HuH-7 (cell line): ENCODE results near the gene LPAR1.

Experiments used
- DNase-seq: peaks from one replicate; pipeline ENCODE4 v3.0.0; 2011; ENCODE audit warnings: low spot score

The LPAR1 gene

GRCh38 chr9:110951805-110952539, 86.3 kb downstream of the LPAR1 start:
- DNase-seq: no peak

DNA sequence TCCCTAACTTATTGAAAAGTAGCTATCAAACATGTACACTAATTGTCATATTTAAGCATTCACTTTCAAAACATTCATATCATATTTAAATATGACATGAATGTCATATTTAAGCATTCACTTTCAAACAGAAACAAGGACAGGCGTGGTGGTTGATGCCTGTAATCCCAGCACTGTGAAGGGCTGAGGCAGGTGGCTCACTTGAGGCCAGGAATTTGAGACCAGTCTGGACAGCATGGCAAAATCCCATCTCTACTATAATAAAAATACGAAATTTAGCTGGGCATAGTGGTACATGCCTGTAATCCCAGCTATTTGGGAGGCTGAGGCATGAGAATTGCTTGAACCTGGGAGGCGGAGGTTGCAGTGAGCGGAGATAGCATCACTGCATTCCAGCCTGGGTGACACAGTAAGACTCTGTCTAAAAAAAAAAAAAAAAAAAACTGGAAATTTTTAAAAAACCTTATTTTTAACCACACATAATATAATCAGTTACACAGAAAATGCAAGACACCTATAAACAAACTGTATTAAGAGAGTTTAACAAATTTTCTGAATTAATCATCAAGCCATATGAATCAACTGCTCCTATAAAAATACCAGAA, 88.1 kb downstream of the LPAR1 start:
- no peak for DNase-seq

DNA sequence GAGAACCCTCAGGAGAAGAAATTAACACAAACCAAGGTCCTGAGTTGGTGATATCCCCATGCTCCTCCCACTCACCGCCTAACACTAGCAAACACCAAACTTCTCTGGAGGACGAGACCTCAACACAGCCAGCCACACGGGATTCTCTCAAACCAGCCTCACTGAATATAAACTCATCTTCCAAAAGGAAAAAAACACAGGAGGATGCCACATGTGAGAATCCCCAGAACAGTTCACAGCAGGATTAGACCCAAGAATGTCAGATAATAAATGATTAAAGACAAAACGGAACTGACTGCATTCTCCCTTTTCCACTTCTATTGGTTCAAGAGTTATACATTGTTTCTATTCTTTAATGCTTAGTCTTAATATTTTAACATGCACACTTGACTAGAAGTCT, 89.2 kb downstream of the LPAR1 start:
- no peak for DNase-seq

DNA sequence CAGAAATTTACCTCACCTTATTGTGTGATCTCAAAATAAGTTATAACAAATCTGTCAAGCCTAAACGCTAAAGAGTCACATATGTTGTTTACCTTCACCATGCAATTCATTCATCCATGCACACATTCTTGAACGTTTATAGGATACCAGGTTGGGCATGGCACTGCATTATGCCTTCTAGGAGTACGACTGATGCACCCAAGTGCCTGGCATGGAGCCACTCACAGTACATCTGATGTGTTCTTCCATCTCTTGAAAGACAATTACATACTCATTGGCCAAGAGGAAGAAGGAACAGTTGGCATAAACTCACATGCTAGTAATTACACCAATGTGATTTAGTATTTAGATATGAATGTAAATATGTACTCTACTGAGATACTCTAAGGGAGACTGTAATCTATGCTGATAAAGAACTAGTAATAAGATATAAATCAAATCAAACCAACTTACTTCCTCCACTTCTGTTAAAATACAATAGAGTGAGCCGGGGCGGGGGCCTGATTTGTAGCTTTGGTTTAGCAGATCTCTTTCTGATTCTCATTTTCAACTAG, 90.7 kb downstream of the LPAR1 start:
- DNase-seq: no peak

GRCh38 chr9:110942522-110942921, 95.7 kb downstream of the LPAR1 start:
- DNase-seq: no peak

DNA sequence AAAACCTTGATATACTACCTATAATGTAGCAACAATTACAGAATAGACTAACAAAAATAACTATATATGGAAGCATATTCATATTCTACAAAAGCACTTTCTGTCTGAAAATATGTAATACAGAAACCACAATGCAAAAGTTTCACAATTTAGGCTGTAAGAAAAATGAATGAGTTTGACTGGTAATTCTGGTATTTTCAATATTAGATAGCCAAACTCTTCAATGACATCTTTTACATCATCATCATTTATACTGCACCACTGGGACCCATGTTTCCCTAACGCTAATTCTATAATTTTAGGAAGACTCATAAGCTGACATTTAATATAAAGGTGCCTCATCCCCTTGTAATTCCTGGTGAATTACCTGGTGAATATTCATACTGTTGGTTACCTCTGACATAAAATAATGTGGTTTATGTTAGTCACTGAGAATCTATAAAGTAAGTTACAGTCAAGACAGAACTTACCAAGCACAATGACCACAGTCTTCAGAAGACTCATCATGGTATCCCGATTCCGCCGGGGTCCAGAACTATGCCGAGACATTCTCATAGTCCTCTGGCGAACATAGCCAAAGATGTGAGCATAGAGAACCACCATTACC, 97.2 kb downstream of the LPAR1 start:
- no peak for DNase-seq

DNA sequence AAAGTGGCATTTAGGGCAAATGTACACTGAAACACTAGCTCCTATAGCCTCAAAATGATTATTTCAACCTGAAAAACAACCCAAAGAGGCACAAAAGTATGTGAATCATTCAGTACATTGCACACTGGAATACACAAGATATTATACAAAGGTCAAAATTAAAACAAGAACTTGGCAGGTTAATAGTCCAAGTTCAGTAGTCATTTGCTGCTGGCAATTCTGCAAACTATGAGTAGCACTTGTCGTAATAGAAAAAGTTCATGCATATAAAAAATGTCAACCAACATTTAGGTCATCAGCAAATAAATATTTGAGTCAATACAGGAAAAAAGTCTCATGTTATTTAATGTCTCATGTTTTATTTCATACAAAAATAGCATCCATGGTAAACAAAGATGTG, 98.7 kb downstream of the LPAR1 start:
- DNase-seq: no peak

GRCh38 chr9:110939047-110939446, 99.2 kb downstream of the LPAR1 start:
- DNase-seq: no peak

DNA sequence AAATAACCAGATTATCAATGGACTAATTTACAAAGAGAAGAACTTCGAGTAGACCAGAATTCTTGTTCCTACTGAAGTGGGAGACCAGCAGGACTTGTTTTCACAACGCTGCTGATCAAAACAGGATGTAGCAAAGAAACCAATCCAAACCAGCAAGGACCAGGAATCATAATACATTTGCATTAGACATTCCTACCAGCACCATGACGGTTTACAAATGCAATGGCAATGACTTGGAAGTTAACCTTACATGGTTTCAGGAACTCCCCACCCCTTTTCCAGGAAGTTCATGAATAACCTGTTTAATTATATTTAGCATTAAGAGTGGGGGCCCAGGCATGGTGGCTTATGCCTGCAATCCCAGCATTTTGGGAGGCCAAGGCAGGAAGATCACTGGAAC, 100.0 kb downstream of the LPAR1 start:
- no peak for DNase-seq

DNA sequence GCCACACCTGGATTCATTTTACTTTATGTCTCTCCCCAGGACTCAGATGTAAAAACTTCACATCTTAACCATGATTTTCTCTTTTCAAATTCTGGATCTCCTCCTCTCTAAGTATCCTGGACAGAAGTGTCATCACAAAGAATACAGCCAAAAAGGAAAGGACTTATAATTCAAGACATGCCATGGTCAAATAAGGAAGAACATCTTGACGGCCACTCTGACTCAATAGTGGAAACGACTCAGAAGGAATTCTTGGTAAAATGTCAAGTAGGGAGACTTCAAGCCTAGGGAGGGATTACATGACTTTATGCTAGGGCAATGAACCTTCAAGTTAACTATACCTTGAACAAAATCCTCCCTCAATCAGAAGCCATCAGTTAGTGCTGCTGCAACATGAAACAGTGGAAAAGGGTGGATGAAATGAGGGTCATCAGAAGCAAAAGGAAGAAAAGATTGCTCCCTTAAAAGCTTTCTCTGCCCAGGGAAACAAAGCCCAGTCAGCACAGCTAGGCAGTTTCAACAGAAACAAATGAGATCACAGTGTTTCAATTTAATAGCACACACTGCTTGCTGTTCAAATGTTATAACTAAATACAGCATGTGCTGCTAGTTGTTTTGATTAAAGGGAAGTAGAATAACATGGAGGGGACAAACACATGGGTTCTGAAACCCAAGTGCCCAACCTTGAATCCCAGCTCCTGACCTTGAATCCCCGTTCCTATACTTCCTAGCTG, 101.4 kb downstream of the LPAR1 start:
- no peak for DNase-seq

- no peak for DNase-seq
Observed at GRCh38 chr9:110936237-110936636, 102.0 kb downstream of the LPAR1 start.

- no peak for DNase-seq
Observed at GRCh38 chr9:110935829-110936228, 102.4 kb downstream of the LPAR1 start.

- no peak for DNase-seq
Observed at GRCh38 chr9:110933350-110934001, 104.8 kb downstream of the LPAR1 start.

DNA sequence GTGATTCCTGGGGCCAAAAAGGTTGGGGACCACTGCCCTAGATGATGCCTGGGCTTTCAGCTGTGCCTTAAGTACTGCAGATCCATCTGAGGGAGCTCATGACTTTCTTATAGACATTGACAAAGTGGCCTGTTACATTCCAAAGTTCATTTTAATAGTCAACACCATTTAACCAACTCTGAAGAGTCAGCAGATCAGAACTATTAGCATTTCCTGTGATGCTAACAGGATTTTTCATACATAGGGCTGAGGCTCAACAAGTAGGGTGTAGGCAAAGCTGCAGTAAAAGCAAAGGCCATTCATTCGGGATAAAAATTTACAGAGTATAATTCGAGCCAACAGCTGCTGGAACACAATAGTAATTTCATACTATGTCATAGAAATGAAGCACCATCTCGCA, 105.4 kb downstream of the LPAR1 start:
- DNase-seq: no peak

GRCh38 chr9:110928599-110928998, 109.7 kb downstream of the LPAR1 start:
- no peak for DNase-seq

- no peak for DNase-seq
Observed at GRCh38 chr9:110926828-110927487, 111.3 kb downstream of the LPAR1 start.

- DNase-seq: no peak
Observed at GRCh38 chr9:110923601-110924000, 114.7 kb downstream of the LPAR1 start.

DNA sequence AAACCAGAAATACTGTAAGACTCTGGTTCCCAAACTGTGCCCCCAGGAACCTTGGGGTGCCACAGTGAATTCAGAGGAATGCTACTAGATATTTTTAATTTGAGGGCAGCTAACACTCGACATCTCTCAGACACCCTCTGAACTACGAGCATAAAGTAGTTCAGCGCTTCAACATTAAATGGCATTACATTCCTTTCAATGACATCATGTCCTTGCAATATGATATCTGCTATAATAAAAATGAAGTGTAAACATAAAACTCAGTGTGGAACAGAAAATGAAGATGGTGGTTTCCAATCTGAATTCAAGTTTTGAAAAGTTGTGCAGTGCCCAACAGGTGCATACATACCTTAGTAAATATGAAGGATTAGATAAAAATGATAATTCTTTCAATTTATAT, 116.1 kb downstream of the LPAR1 start:
- no peak for DNase-seq

GRCh38 chr9:110921705-110922104, 116.6 kb downstream of the LPAR1 start:
- DNase-seq: no peak

DNA sequence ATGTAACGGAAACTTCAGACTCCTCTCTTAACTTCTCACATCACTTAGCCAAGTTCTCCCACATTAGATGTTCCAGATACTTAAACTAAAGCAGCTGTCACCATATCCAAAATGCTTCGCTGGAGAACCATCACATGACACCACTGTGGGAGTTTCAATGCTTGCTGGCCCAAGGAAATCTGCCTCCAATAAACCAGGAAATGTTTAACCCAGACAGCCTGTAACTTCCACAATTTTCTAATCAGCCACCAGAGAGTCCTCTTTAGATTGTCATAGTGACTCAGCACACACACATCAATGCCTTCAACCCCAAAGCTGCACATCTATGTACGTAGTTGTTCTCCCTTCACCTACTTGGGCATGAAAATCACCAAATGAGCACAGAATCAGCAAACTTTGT, 118.7 kb downstream of the LPAR1 start:
- DNase-seq: peak; percentile 15

GRCh38 chr9:110919050-110919435, 119.2 kb downstream of the LPAR1 start:
- no peak for DNase-seq
